Stimulated activated CD8-positive, alpha-beta memory T cell treated with anti-CD3 and anti-CD28 coated beads, Interleukin-7, amount 100 ng/mL, for 4 hours (primary cell): ENCODE results near the gene IZUMO2.
"Not testable (repeated sequence)": the region's sequence is repeated elsewhere in the genome, so short reads cannot be mapped to it uniquely, and the experiment has no call there.

Experiments used
- DNase-seq, 2 donors: peaks; one replicate each; pipeline ENCODE4 v3.0.0-alpha.2; 2020; ENCODE audit warnings: low read depth in 2 of 2

IZUMO2 gene

DNA sequence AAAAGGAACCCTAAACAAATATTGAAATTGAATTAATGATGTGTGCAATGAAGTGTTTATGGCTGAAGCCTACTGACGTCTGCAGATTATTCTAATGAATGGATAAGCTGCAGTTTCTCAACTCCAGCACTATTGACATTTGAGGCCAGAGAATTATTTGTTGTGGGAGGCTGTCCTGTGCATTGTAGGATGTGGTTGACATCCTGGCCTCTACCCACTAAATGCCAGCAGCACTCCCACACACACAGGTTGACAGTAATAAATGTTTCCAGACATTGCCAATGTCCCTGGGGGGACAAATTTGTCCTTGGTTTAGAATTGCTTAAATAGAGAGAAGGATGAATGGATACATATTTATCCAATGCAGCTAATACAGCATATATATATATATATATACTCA is 21.1 kb upstream of the IZUMO2 start:
- DNase-seq = no peak

DNA sequence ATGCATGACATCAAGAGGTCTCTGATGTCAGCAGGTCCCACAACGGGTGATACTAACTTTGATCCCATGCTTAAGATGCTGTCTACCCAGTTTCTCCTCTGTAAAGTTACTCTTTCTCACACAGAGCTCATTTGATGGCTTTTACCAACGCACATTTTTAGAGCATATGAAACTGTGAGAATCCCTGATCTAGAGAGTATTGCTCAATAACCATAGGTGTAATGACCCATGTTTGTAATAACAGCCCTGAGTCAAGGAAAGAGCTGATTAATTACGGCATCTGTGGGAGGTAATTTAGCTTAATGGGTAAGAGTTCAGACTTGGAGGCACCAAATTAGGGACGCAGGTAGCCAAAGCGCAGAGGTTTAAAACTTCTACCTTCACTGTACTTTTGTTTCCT is 18.0 kb upstream of the IZUMO2 start:
- DNase-seq = no peak

DNA sequence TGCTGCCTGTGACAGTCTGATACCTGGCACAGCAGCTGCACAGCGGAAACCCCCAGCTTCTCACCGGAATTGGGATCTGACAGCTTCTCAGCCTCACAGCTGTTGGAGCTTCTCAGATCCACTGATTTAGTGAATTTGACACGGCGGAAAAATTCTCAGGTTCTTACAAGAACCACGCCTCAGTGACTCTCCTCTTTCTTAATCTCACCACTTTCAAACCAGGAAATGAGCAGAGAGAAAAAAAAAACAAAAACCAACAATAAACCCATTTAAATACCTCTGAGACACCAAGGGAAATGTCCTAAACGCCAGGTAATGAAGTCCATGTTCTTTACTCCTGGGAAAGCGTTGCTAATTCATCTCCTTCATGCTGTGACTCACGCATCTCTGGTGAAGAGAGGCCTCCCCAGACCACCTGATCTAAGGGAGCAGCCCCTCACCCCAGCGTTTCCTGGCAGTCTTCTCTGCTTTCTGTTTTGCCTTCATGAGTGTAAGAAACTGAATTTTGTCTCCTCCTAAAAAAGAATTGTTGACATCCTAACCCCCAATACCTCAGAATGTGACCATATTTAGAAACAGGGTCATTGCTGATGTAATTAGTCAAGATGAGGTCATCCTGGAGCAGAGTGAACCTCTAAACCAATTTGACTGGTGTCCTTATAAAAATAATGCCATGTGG is 15.9 kb upstream of the IZUMO2 start:
- no peak for DNase-seq

DNA sequence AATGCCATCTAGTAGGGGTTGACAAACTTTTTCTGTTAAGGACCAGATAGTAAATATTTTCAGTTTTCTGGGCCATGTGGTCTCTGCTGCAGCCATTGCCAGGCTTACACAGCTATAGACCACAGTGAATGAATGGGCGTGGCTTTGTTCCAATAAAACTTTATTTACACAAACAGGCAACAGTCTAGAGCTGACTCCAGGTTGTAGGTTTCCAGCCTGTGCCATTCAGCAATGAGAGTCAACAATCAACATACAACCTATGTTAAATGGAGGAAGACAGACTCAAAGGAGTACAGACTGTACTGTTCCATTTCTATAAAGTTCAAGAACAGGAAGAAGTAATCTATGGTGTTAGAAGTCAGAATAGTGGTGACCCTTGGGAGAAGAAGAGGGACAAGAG is 15.2 kb upstream of the IZUMO2 start:
- no peak for DNase-seq

- no peak for DNase-seq
Observed at GRCh38 chr19:50176775-50177174, 13.7 kb upstream of the IZUMO2 start.

GRCh38 chr19:50175924-50176323 is 12.8 kb upstream of the IZUMO2 start:
- DNase-seq = no peak

GRCh38 chr19:50174100-50174793 is 11.2 kb upstream of the IZUMO2 start:
- DNase-seq = no peak

- no peak for DNase-seq
Observed at GRCh38 chr19:50173127-50173526, 10.0 kb upstream of the IZUMO2 start.

GRCh38 chr19:50172726-50173125 is 9.6 kb upstream of the IZUMO2 start:
- DNase-seq = no peak

DNA sequence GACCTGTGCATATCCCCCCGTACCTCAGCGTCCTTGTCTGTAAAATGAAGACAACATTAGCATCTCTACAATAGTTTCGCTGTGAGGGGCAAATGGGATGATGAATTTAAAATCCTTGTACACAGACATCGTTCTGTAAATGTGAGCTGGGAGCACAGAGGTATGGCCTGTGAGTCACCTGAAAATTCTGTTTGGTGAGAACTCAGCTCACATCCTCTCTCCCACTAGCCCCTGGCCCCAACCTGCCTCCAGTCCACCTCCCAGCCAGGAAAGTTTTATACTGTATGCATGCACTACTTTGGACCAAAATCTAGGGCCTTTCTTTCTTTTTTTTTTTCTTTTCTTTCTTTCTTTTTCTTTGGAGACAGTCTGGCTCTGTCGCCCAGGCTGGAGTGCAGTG is 8.7 kb upstream of the IZUMO2 start:
- DNase-seq = no peak

DNA sequence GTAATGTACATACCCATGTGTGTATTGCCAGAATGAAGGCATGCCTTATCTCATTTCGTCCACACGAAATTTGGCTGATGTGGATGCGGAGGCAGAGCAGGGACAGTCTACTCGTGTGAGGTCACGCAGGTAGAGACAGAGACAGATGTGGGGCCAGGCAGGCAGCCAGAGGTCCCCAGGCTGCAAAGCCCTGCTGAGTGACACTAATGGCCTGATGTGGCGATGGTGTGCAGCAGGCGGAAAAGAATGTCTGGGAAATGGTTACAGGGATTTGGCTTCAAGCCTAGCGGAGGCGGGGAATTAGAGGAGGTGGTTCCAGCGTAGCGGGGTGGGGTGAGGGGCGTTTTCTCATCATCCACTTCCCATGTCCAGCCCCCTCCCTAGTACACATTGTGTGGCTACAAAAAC is 4.2 kb upstream of the IZUMO2 start:
- no peak for DNase-seq

GRCh38 chr19:50159078-50159477 is 4.0 kb downstream of the IZUMO2 start:
- DNase-seq = no peak

DNA sequence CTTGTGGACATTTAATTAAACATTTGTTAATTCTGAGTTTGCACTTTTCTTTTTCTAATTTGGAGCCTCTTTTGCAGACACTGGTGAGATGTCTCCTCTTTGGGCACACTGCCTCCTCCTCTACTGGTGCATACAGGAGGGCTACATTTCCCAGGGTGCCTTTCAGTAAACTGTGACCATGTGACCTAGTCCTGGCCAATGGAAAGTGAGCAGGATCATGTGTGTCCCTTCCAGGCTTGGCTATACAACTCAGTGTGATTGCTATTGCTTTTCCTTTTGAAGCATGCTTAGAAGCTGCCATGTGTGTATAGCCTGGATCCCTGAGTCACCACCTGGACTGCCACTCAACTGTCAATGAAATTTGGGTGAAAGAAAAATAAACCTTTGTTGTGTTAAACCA is 4.5 kb downstream of the IZUMO2 start:
- DNase-seq = no peak

DNA sequence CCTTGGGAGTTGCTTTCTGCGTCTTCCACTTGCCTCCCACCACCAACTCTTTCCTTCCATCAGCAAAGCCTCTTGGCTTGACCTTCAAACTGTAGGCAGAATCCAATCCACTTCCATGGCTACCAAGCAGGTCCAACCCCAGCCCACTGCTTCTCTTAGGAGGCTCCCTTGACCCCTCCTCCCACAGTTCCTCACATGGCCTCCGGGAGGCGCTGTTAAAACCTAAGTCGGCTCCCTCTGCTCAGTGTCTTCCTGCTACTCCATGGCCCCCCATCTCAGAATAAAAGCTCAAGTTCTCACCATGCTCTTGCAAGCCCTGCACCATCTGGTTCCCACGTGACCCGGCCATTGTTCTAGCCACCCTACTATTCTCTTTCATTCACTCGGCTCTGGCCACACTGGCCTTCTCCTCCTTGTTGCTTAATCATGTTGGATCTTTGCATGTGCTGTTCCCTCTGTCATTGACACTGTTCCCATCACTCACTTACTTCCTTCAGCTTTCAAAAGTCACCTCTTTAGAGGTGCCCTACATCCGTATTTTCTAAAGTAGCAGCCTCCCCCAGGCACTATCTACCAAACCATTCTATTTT is 7.5 kb downstream of the IZUMO2 start:
- DNase-seq = no peak

GRCh38 chr19:50154529-50154928 is 8.6 kb downstream of the IZUMO2 start:
- no peak for DNase-seq

- DNase-seq = no peak
Observed at GRCh38 chr19:50152578-50152977, 10.5 kb downstream of the IZUMO2 start.

DNA sequence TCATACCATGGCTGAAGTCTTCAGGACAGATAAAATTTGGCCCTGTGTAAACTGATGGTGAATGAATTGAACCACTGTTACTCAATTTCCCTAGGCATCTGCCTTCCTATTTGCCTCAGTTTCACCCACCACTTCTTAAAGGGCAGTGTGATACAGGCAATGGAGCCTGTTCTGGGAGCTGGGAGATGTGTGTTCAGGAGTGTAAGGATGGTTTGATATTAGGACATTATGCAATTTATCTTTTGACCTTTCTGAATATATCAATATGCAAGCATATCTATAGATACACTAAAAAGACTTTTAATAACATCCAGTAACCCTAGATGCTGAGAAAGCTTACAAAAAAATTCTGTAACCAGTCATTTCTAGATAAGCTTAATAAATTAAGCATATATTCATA is 14.6 kb downstream of the IZUMO2 start:
- no peak for DNase-seq

GRCh38 chr19:50147462-50148423 is 15.3 kb downstream of the IZUMO2 start:
- DNase-seq = peak; percentile 36 to 59

- DNase-seq = not testable (repeated sequence)
Observed at GRCh38 chr19:50141921-50142320, 21.2 kb downstream of the IZUMO2 start.

GRCh38 chr19:50140118-50140845 is 22.8 kb downstream of the IZUMO2 start:
- DNase-seq = not testable (repeated sequence)

DNA sequence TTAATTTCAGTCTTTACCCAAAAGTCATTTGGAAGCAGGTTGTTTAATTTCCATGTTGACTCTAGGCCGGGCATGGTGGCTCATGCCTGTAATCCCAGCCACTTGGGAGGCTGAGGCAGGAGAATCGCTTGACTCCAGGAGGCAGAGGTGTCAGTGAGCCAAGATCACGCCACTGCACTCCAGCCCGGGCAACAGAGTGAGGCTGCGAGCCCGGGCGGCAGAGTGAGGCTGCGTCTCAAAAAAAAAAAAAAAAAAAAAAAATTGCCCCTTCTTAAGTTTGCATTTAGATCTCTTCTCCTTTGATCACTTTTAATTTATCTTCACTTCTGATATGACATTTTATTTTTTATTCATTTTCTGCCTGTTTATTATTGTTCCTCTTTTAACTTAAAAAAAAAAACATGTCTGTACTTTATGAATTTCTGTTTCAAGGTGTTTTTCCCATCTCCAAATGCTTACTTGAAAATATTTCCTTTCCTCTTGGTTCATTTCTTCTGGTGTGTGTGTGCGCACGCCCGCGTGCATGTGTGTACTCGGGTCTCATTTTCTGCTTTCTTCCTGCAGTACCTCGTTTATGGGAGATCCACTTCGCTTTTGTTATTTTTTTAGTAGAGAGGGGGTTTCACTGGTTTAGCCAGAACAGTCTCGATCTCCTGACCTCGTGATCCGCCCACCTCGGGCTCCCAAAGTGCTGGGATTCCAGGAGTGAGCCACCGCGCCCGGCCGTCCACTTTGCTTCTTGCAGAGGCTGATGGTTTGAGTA is 26.3 kb downstream of the IZUMO2 start:
- not testable (repeated sequence) for DNase-seq
